Right lobe of liver (tissue), 6 donors: Measurements from ENCODE around the gene GNPTG. TPM values are rescaled to one million over a fixed set of nuclear protein-coding genes. Genes with fewer than 3 reads are reported as not detected.
A peak's percentile ranks its signal among the peaks of the same experiment; 100 is the strongest.

ENCODE experiments used
- ATAC-seq, 4 donors: fragments of 200-7000 bp; cut with Tn5 transposase; one replicate each; pipeline ENCODE4 v1.9.1; 2020; ENCODE audit warnings: mild to moderate bottlenecking in 4 of 4, moderate library complexity in 4 of 4
- DNase-seq, 3 donors: peaks; one replicate each; pipeline ENCODE4 v3.0.0-alpha.2; 2020
- H3K27ac ChIP-seq, 3 donors: fragments of 200-600 bp; one replicate each; pipeline ENCODE4 v1.8.0; 2022
- H3K27me3 ChIP-seq, 2 donors: fragments of 200-600 bp; one replicate each; pipeline ENCODE4 v1.8.0; 2022
- H3K36me3 ChIP-seq, 4 donors: fragments of 200-600 bp; sonication (generic) in 1 of 4; one replicate each; pipeline versions ENCODE4 v1.5.1 to v1.8.0; 2017 to 2022; ENCODE audit warnings: control low read depth in 1 of 4
- H3K4me1 ChIP-seq, 4 donors: fragments of 200-600 bp; sonication (generic) in 1 of 4; one replicate each; pipeline versions ENCODE4 v1.5.1 to v1.8.0; 2017 to 2022; ENCODE audit warnings: control low read depth in 1 of 4
- H3K4me3 ChIP-seq, 3 donors: fragments of 200-600 bp; one replicate each; pipeline ENCODE4 v1.8.0; 2022
- H3K9me3 ChIP-seq, 4 donors: fragments of 200-600 bp; sonication (generic) in 1 of 4; one replicate each; pipeline versions ENCODE4 v1.5.1 to v1.8.0; 2017 to 2022; ENCODE audit warnings: control low read depth in 1 of 4
- CTCF ChIP-seq, 4 donors: fragments of 200-600 bp in 3 of 4; fragments of 450-650 bp in 1 of 4; IDR thresholded peaks; one replicate each; pipeline versions ENCODE4 v1.5.1 to v1.8.0; 2016 to 2022; ENCODE audit warnings: antibody characterized with exemption in 4 of 4, mild to moderate bottlenecking in 2 of 4
- POLR2A ChIP-seq: fragments of 450-650 bp; IDR thresholded peaks from one replicate; pipeline ENCODE4 v1.6.1; 2017; ENCODE audit warnings: antibody characterized with exemption, mild to moderate bottlenecking
- WGBS: methylation state at CpG from one replicate; pipeline ENCODE4 v1.1.6; 2018; ENCODE audit warnings: low coverage, low lambda C conversion rate; ENCODE audit not compliant: insufficient coverage; ENCODE audit errors: missing lambda C conversion rate; 5-methylcytosine and 5-hydroxymethylcytosine counted together
- intact Hi-C, 2 donors: fragments of 100-400 bp; cut with DNase I; formaldehyde crosslinking; loops; one replicate each; pipeline versions ENCODE4 v1.11.2 to v1.14.1; 2022
- total RNA-seq, 6 experiments: library from RNA; depleted of rRNA in 2 of 6; stranded (reverse); fragments of >200 nt in 2 of 6; fragmentation: NEBNext Ultra II Directional in 3 of 6; extraction: Animal tissue kit (Norgen Biotek cat#: 25700) in 3 of 6; gene quantifications; one replicate each; pipeline versions ENCODE4 v1.1.0 to v1.2.4, GENCODE V29; 2016 to 2023
- donor health status: DM: no; HTN: yes; CAD: no.
- donor health status: DM: no; HTN: no; CAD: no.
- donor health status: DM: no; HTN: no; CAD: no.
- donor health status: DM: no; HTN: yes; CAD: no.
- donor health status: DM: no; HTN: yes; CAD: no.

GNPTG gene
- total RNA-seq, 6 experiments from 2014 or later, result 44.3 to 72.8 (median 63.0) TPM

- Histone ChIP-seq H3K4me1 (no peaks in the 10 kb centered on the region), H3K9me3 (no peaks in the 10 kb centered on the region), H3K27ac (no peak overlapping the region), H3K27me3 (no peaks in the 10 kb centered on the region), H3K36me3 (peaks cover 0 to 86% (median 40%) of the 10 kb centered on the region in 4 donors), H3K4me3 (no peak overlapping the region)
- WGBS, result 61% methylated on average over 5 of the region's 9 CpGs
- no peak for TF ChIP-seq CTCF (IDR thresholded peaks at IDR 0.05)
- intact Hi-C loops, result no loop called here
- ATAC-seq (no peak), DNase-seq (no peak)
These were observed 33.5 kb upstream of the GNPTG start for GRCh38 chr16:1318268-1318545.

- H3K36me3 ChIP-seq, result peaks cover 0 to 89% (median 40%) of the 10 kb centered on the region in 4 donors
- TF ChIP-seq POLR2A (no peak), CTCF (IDR thresholded peaks at IDR 0.05) (no peak)
- ATAC-seq, result no peak
- H3K9me3 ChIP-seq, result no peaks in the 10 kb centered on the region
- 94% methylated on average over 14 of the region's 33 CpGs for WGBS
- intact Hi-C loops, result no loop called here
- H3K4me1 ChIP-seq, result no peaks in the 10 kb centered on the region
- DNase-seq, result no peak
- no peaks in the 10 kb centered on the region for H3K27me3 ChIP-seq
- no peak overlapping the region for H3K27ac ChIP-seq
- no peak overlapping the region for H3K4me3 ChIP-seq
These were observed 32.7 kb upstream of the GNPTG start for GRCh38 chr16:1319041-1319440.

GRCh38 chr16:1320097-1320496 is 31.6 kb upstream of the GNPTG start:
- no peaks in the 10 kb centered on the region for H3K27me3 ChIP-seq
- H3K9me3 ChIP-seq, result no peaks in the 10 kb centered on the region
- intact Hi-C loops, result no loop called here
- DNase-seq (no peak), ATAC-seq (no peak)
- H3K27ac ChIP-seq, result no peak overlapping the region
- TF ChIP-seq POLR2A, result no peak
- TF ChIP-seq CTCF (IDR thresholded peaks at IDR 0.05), result no peak
- WGBS, result 85% methylated on average over 12 of the region's 12 CpGs
- H3K36me3 ChIP-seq, result peaks cover 0 to 88% (median 43%) of the 10 kb centered on the region in 4 donors
- H3K4me1 ChIP-seq, result no peaks in the 10 kb centered on the region
- H3K4me3 ChIP-seq, result no peak overlapping the region

- H3K27ac ChIP-seq, result no peak overlapping the region
- 76% methylated on average over 6 of the region's 22 CpGs for WGBS
- DNase-seq (no peak), ATAC-seq (peak in 1 of 4 donors; percentile 7)
- no peak overlapping the region for H3K4me3 ChIP-seq
- H3K36me3 ChIP-seq, result peaks cover 0 to 83% (median 43%) of the 10 kb centered on the region in 4 donors
- no peaks in the 10 kb centered on the region for H3K4me1 ChIP-seq
- intact Hi-C loops, result no loop called here
- no peak for TF ChIP-seq POLR2A
- TF ChIP-seq CTCF (IDR thresholded peaks at IDR 0.05), result no peak
- no peaks in the 10 kb centered on the region for H3K27me3 ChIP-seq
- no peaks in the 10 kb centered on the region for H3K9me3 ChIP-seq
These were observed 31.0 kb upstream of the GNPTG start for GRCh38 chr16:1320658-1321240.

GRCh38 chr16:1322407-1322806 is 29.3 kb upstream of the GNPTG start:
- H3K27me3 ChIP-seq, result no peaks in the 10 kb centered on the region
- no peaks in the 10 kb centered on the region for H3K9me3 ChIP-seq
- H3K36me3 ChIP-seq, result peaks cover 0 to 67% (median 32%) of the 10 kb centered on the region in 4 donors
- no peaks in the 10 kb centered on the region for H3K4me1 ChIP-seq
- no peak overlapping the region for H3K27ac ChIP-seq
- ATAC-seq (no peak), DNase-seq (no peak)
- 85% methylated on average over 7 of the region's 8 CpGs for WGBS
- H3K4me3 ChIP-seq, result no peak overlapping the region
- intact Hi-C loops, result no loop called here
- no peak for TF ChIP-seq CTCF (IDR thresholded peaks at IDR 0.05)
- TF ChIP-seq POLR2A, result no peak
